ENCODE results near the gene RPL35.

The RPL35 gene

GRCh38 chr9:124878518-124878917 is 16.8 kb upstream of the RPL35 start:
- DNase-seq: no peak
- intact Hi-C loops (cut with DNase I): no loop called here

DNA sequence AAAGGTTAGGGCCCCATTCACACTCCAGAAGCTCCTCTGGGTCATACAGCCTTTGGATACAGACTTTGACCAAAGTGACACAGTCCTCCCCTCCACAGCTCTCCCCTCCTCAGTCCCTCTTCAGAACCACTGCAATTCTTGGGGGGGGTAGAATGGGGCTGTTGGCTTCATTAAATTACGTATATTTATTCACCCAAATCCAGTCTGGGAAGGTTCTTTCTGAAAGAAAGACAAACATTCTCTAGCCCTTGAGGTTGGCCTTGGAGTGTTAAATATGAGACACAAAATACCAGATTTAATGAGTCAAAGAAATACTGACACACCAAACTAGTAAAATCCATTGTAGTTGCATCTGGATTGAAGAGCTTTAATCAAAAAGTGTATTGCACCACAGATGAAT is 16.3 kb upstream of the RPL35 start:
- intact Hi-C loops (cut with DNase I): no loop called here
- no peak for DNase-seq

GRCh38 chr9:124877021-124877782 is 15.4 kb upstream of the RPL35 start:
- no peak for DNase-seq
- intact Hi-C loops (cut with DNase I): no loop called here

DNA sequence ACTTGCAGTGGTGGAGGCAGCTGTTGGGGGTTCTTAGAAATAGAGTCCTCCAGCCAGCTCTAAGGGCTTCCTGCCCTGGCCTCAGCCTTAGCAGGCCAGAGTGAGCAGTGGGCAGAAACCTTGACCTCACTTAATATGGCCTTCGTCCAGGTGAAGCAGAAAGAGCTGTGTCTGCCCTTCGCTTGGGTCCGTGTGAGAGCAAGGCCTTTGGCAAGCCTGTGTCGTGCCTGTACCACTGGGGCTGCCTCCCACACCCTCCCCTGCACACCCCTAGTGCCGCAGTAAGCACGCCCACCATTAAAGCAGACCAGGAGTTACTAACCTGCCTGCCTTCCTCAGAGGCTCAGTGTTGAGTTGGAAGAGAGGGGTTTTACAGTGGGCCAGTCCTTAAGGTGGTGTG is 13.7 kb upstream of the RPL35 start:
- intact Hi-C loops (cut with DNase I): no loop called here
- DNase-seq: no peak

DNA sequence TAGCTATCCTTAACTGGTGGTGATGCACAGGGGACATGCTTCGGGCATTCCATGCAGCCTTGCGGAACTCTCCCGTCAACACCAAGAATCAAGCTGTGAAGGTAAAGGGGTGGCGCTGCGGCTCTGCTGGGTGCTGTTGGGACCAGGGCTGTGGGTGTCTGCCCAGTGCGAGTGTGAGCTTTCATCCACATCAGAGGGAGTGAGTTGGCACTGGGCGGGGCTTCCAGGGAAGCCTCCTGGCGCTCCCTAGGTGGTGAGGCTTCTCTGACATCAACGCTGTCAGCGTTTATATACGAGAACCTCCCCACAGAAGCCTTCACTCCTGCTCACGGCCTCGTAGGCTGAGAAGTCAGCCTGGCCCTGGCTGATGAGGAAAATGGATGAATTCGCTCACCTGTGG is 11.9 kb upstream of the RPL35 start:
- intact Hi-C loops (cut with DNase I): no loop called here
- DNase-seq: peak in 41 of 42 donors; percentile 30 to 92 (median 71)

DNA sequence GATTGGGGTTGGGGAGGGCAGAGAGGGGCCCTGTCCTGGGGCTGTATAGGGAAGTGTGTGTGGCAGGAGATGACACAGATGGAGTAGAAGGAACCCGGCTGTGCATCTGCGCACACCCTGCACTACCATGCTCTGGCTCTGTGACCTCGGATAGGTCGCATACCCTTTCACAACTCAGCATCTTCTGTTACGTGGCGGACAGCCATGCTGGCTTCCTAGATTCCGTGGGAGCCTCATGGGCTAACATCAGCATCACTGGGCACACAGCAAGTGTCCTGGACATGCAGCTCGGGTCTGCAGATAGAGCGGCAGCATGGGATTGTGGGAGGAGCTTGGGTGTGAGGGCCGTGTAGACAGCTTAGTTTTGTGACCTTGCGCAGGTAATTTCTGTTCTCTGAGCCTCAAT is 9.4 kb upstream of the RPL35 start:
- no peak for DNase-seq
- intact Hi-C loops (cut with DNase I): no loop called here

DNA sequence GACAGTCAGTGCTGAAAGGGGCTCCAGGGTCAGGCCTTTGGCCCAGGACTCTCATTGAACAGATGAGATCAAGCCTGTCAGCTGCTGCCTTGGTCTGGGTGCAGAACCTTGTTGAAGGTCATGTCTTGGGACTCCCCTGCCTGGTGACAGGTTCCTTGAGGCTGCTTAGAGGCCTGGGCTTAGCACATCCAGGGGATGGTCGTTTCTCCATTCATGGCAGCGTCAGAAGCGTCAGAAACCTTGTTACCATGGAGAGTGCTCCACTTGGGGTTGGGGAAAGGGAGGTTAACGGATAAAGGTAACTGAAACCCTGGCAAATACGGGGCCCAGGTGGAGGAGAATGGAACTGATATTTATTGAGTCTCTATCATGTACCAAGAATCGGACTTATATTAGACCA is 9.0 kb upstream of the RPL35 start:
- intact Hi-C loops (cut with DNase I): no loop called here
- no peak for DNase-seq

GRCh38 chr9:124869986-124870560 is 8.3 kb upstream of the RPL35 start:
- intact Hi-C loops (cut with DNase I): loop anchor here (5.0 kb wide), 1 partner anchor 72 kb away; the partner anchor contains the start of gene GOLGA1
- peak in 8 of 42 donors; percentile 35 to 56 (median 45) for DNase-seq

GRCh38 chr9:124869466-124869985 is 7.8 kb upstream of the RPL35 start:
- intact Hi-C loops (cut with DNase I): loop anchor here (5.0 kb wide), 1 partner anchor 73 kb away; the partner anchor contains the start of gene GOLGA1
- peak in 17 of 42 donors; percentile 20 to 74 (median 36) for DNase-seq

GRCh38 chr9:124868511-124869465 is 7.0 kb upstream of the RPL35 start:
- DNase-seq: peak; percentile 47 to 95 (median 88)
- intact Hi-C loops (cut with DNase I): loop anchor here (5.0 kb wide), 1 partner anchor 74 kb away; the partner anchor contains the start of gene GOLGA1

- no peak for DNase-seq
- intact Hi-C loops (cut with DNase I): no loop called here
Observed at GRCh38 chr9:124863371-124863871, 1.7 kb upstream of the RPL35 start.

DNA sequence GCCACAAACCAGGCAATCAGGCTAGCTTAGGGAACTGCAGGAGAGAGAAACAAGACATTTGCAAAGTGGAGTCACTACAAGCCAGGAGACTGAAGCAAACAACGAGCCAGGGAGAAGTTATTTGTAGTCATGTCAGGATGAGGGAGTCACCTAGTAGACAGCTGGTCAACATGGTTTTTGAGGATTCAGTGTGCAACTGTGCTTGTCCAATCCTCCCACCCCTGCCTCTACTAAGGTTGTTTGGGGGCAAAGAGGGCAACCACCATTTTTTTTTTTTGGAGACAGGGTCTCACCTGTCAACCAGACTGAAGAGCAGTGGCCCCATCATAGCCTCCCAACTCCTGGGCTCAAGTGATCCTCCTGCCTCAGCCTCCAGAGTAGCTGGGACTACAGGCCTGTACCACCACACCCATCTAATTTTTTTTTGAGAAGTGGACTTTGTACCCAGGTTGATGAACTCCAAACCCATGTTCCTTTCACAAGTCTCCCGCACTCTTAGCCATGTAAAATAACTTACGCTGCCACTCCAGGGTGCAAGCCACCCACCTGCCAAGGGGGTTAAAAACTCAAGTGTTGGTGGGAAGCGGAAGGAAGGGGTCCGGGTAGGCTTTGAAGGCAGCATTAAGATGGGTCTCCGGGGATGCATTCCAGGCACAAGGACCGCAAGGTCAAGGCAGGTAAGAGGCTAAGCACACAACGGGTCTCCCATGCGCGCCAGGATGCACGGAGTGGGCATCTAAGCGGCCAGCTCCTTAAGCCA is 995 bp downstream of the RPL35 start:
- intact Hi-C loops (cut with DNase I): no loop called here
- DNase-seq: no peak

DNA sequence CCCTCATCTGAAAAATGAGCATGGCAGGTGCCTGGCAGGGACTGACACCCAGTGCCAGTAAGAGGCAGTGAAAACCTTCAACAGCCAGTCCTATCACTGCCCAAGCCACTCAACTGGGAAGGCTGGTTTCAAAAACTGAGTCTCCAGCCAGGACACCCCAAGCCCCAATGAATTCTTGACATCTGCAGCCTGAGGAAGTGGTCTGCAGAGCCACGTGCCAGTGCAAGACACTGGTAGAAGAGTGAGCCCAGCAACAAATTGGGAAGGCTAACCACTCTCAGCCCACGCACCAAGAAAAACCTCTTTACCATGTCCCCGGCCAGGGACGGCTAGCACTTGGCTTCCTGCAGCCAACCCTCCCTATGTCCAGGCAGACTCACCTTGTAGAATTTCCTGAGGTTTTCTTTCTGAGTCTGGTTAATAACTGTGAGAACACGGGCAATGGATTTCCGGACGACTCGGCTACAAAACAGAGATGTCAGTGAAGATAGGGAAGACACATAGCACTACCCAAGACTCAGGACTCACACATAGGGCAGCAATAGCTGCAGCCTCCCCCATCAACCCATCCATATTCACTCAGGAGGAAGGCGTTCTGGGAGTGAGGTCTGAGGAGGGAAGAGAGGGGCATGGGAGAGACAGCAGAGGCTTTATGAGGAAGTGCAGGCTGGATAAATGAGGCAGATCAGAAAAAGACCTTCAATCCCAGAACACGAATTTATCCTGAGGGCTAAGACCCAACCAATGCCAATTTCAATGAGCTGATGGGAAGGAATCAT is 1.8 kb downstream of the RPL35 start:
- DNase-seq: no peak
- intact Hi-C loops (cut with DNase I): no loop called here

GRCh38 chr9:124858330-124859046 is 3.3 kb downstream of the RPL35 start:
- no peak for DNase-seq
- intact Hi-C loops (cut with DNase I): no loop called here

DNA sequence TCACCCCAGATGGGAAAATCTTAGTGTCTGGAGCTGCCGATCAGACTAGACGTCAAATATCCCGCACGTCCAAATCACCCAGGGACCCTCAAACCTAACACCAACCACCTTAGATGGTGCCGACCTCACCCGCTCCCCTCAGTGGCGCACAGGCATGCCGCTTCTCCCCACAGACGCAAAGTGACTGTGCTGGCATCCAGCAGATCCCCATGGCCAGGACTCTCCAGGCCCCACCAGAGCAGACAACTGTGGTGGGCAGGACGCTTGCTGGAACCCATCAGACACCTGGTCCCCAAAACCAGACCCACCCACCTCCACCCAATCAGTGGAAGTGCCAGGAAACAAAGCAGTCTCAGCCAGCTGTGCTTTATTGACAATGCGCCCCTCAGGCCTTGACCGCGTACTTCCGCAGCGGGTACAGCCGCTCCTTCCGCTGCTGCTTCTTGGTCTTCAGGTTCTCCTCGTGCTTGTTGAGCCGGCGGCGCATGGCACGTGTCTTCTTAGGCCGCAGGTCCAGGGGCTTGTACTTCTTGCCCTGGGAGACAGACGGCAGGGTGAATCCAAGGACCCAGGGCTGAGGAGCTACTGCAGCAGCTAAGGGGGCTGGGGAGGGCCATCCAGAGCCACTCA is 4.1 kb downstream of the RPL35 start:
- peak in 1 of 42 donors; percentile 35 for DNase-seq
- intact Hi-C loops (cut with DNase I): no loop called here

DNA sequence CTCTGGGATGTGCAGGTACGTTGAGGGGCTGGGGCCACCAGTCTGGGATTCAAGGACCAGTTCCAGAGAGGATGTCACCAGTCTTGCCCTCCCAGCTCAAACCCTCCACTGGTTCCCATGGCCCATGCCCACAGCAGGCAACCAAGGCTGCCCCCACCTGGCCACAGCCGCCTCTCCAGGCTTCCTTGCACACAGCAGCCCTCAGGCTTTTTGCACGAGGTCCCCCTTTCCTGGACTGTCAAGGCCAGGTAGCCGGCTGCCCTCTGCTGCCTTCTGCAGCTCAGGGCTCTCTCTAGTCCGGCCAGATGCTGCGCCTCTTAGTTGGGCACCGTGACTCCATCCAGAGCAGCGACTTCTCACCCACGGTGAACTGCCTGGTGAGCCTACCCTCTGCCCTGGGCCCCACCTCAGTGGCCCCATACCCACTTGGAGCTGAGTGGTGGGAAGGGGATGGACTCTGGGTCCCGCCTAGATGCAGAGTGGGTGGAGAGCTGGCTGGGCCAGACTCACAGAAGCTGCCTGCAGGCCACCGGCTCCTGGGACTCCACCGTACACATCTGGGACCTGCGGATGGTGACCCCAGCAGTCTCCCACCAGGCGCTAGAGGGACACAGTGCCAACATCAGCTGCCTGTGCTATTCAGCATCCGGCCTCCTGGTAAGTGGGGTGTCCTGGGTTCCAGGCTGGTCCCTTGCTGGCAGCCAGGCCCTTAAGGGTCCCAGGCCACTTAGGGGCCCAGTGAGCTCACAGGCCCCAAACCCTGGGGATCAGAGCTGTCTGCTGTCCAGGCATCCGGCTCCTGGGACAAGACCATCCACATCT is 5.6 kb downstream of the RPL35 start:
- peak in 4 of 42 donors; percentile 33 to 50 (median 39) for DNase-seq
- intact Hi-C loops (cut with DNase I): no loop called here

Measured in head of caudate nucleus (tissue), 42 donors.